ENCODE measurements around the gene OR9G4. TPM values are rescaled to one million over a fixed set of nuclear protein-coding genes. Genes with fewer than 3 reads are reported as not detected.

OR9G4 gene
- total RNA-seq (not detected), polyA plus RNA-seq (not detected)
- long read RNA-seq, donor 1: 0 reads
- long read RNA-seq, donor 2: 0 reads
- long read RNA-seq, donor 3: 0 reads
- long read RNA-seq, donor 4: 0 reads
- long read RNA-seq, donor 5: 0 reads

DNA sequence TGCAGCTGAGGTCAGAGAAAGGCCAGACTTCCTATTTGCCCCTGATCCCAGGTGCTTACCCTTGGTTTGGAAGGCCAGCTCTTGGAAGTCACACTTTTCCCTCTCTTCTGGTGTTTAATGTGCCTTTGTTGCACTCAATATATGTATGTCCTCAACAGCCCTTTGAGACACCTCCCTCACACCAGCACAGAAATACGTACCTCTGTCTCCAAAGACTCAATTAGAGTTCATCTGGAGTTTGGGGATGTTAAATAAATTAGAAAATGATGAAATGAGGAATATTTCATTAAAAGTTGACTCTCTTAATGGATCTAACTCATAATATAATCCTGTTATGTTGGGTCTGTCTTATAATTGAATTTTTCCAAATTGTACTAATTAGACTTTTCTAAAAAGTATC is at the start of gene OR9G4:
Gene OR9G4, minus strand, starts transcription at position 101 of the 400 bp plus-strand sequence. CDS start 4,931 bp downstream, outside the sequence.
- Histone ChIP-seq H3K4me1 (ENCODE audit: control insufficient read depth in 5 of 5, insufficient read depth in 5 of 5, low read length in 5 of 5) (no peaks in the 10 kb centered on the region), H3K9me3 (ENCODE audit: control insufficient read depth in 4 of 4, insufficient read depth in 3 of 4, low read length in 3 of 4) (no peaks in the 10 kb centered on the region), H3K27me3 (ENCODE audit: control insufficient read depth in 3 of 3, insufficient read depth in 3 of 3, low read length in 2 of 3) (no peaks in the 10 kb centered on the region), H3K4me3 (no peak within 1 kb of the TSS), H3K27ac (ENCODE audit: low read depth in 1 of 2, low read length in 1 of 2) (no peak within 1 kb of the TSS), H3K36me3 (ENCODE audit: control insufficient read depth in 4 of 4, insufficient read depth in 4 of 4, low read length in 4 of 4) (no peaks in the 10 kb centered on the region), H3K9ac (ENCODE audit: insufficient read depth in 1 of 2, low read length in 2 of 2) (no peak within 1 kb of the TSS)
- TF ChIP-seq, protein P1, sequence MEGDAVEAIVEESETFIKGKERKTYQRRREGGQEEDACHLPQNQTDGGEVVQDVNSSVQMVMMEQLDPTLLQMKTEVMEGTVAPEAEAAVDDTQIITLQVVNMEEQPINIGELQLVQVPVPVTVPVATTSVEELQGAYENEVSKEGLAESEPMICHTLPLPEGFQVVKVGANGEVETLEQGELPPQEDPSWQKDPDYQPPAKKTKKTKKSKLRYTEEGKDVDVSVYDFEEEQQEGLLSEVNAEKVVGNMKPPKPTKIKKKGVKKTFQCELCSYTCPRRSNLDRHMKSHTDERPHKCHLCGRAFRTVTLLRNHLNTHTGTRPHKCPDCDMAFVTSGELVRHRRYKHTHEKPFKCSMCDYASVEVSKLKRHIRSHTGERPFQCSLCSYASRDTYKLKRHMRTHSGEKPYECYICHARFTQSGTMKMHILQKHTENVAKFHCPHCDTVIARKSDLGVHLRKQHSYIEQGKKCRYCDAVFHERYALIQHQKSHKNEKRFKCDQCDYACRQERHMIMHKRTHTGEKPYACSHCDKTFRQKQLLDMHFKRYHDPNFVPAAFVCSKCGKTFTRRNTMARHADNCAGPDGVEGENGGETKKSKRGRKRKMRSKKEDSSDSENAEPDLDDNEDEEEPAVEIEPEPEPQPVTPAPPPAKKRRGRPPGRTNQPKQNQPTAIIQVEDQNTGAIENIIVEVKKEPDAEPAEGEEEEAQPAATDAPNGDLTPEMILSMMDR (IDR thresholded peaks at IDR 0.05; ENCODE audit: control extremely low read depth, extremely low read depth): no peak
- DNase-seq (no peak), ATAC-seq (ENCODE audit: insufficient read depth, low FRiP score) (no peak)
- 71 to 89% methylated on average over 1 of the region's 1 CpG for WGBS, 2 donors

DNA sequence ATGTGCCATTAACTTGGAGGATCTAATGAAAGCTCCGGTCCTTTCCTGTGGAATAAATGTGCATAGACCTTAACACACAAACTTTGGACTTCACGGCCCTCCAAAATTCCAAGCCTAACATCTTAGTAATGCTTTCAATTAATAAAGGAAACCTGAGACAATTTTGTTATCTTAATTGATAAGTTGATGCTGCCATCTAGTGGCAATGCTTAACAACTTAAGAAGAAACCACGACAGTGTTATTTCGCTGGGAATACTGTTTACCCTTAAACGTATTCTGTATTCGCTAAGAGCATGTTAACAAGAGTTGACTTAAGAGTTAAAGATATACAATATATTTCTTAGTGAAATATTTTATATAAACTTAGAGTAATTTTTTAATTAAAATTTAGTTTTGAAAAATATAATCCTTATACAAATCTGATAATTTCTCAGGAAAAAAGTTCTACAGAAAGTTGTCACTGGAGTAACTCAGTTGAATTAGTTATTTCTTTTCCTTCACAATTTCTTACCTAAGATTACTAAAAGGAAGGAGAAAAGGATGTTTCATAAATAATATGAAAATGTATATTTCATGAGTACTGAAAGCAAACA is 35.0 kb upstream of the OR9G4 start:
- DNase-seq (peak in 2 of 3 donors; percentile 47 to 68), ATAC-seq (ENCODE audit: insufficient read depth, low FRiP score) (no peak)
- Histone ChIP-seq H3K9ac (ENCODE audit: insufficient read depth in 1 of 2, low read length in 2 of 2) (no peak overlapping the region), H3K36me3 (ENCODE audit: control insufficient read depth in 4 of 4, insufficient read depth in 4 of 4, low read length in 4 of 4) (no peaks in the 10 kb centered on the region), H3K4me1 (ENCODE audit: control insufficient read depth in 5 of 5, insufficient read depth in 5 of 5, low read length in 5 of 5) (no peaks in the 10 kb centered on the region), H3K9me3 (ENCODE audit: control insufficient read depth in 4 of 4, insufficient read depth in 3 of 4, low read length in 3 of 4) (peaks cover 0 to 4% (median 0%) of the 10 kb centered on the region in 4 donors), H3K27ac (ENCODE audit: low read depth in 1 of 2, low read length in 1 of 2) (no peak overlapping the region), H3K4me3 (no peak overlapping the region), H3K27me3 (ENCODE audit: control insufficient read depth in 3 of 3, insufficient read depth in 3 of 3, low read length in 2 of 3) (no peaks in the 10 kb centered on the region)
- TF ChIP-seq, protein P1 (IDR thresholded peaks at IDR 0.05; ENCODE audit: control extremely low read depth, extremely low read depth): no peak
- WGBS, 2 donors: 10 to 20% methylated on average over 6 of the region's 6 CpGs

DNA sequence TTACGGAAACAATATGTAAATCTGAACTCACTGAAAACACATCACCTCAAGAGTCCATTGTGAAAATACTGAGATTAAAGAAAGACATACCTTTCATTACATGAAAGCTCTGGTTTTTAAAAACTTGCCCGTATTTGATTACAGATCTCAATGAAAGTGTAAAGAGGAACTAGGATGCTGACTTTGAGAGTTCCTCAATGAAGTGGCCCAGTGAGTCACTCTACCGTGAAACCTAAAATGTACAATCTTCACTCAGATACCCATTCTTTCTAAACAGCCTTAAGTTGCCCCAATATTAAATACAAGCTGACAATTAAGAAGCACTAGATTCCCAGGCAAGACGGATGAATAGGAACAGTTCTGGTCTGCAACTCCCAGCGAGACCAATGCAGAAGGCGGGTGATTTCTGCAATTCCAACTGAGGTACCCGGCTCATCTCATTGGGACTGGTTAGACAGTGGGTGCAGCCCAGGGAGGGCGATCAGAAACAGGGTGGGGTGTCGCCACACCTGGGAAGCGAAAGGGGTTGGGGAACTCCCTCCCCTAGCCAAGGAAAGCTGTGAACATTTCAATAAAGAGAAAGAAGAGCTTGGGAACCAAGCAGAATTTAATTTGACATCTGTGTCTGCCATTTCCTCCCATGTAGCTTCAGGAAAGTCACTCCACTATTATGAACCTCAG is 33.8 kb upstream of the OR9G4 start:
- Histone ChIP-seq H3K4me3 (no peak overlapping the region), H3K9me3 (ENCODE audit: control insufficient read depth in 4 of 4, insufficient read depth in 3 of 4, low read length in 3 of 4) (peaks cover 0 to 4% (median 0%) of the 10 kb centered on the region in 4 donors), H3K4me1 (ENCODE audit: control insufficient read depth in 5 of 5, insufficient read depth in 5 of 5, low read length in 5 of 5) (no peaks in the 10 kb centered on the region), H3K27ac (ENCODE audit: low read depth in 1 of 2, low read length in 1 of 2) (no peak overlapping the region), H3K36me3 (ENCODE audit: control insufficient read depth in 4 of 4, insufficient read depth in 4 of 4, low read length in 4 of 4) (no peaks in the 10 kb centered on the region), H3K27me3 (ENCODE audit: control insufficient read depth in 3 of 3, insufficient read depth in 3 of 3, low read length in 2 of 3) (no peaks in the 10 kb centered on the region), H3K9ac (ENCODE audit: insufficient read depth in 1 of 2, low read length in 2 of 2) (no peak overlapping the region)
- TF ChIP-seq, protein P1 (IDR thresholded peaks at IDR 0.05; ENCODE audit: control extremely low read depth, extremely low read depth): no peak
- WGBS, 2 donors: 85 to 86% methylated on average over 10 of the region's 10 CpGs
- DNase-seq (no peak), ATAC-seq (ENCODE audit: insufficient read depth, low FRiP score) (no peak)

Measured in lung (tissue), 16 donors.